ENCODE data around the gene CARD11. TPM values are rescaled to one million over a fixed set of nuclear protein-coding genes. Genes with fewer than 3 reads are reported as not detected.

Gene CARD11
- polyA plus RNA-seq, 4 donors = 0.67 to 5.4 (median 3.2) TPM

DNA sequence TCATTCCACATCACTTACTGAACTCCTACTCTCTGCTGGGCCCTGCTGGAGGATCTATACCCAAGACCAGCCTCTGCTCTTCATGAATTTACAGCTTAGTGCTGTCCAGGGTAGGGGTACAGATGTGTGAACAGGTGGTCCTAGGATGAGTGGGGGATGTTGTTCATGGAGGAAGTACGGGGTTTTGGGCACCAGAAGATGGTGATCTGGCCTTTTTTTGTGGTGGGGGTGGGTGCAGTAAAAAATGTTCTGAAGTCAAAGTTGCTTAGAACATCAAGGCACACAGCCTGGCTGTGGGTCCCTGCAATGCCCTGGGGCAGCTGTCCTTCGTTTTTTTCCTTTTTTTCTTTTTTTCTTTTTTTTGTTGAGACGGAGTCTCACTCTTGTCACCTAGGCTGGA lies 165.4 kb downstream of the CARD11 start:
- no peak for FAIRE-seq
- Histone ChIP-seq H3K9me3 (ENCODE audit: control insufficient read depth in 2 of 2, insufficient read depth in 1 of 2, low read depth in 1 of 2, low read length in 1 of 2) (no peaks in the 10 kb centered on the region), H3K27me3 (ENCODE audit: control insufficient read depth in 3 of 3, insufficient read depth in 3 of 3, low read length in 3 of 3) (peaks cover 0 to 2% (median 0%) of the 10 kb centered on the region in 3 donors), H3K4me1 (ENCODE audit: control insufficient read depth in 3 of 3, insufficient read depth in 2 of 3, low read depth in 1 of 3, low read length in 2 of 3) (no peaks in the 10 kb centered on the region), H3K27ac (ENCODE audit: low read depth in 1 of 3, low read length in 2 of 3) (no peak overlapping the region), H3K4me3 (ENCODE audit: low read depth in 1 of 3, low read length in 3 of 3) (no peak overlapping the region), H3K36me3 (ENCODE audit: control insufficient read depth in 3 of 3, insufficient read depth in 2 of 3, low read depth in 1 of 3, low read length in 3 of 3) (no peaks in the 10 kb centered on the region)
- 55 to 76% (median 65%) methylated on average over 3 of the region's 3 CpGs for WGBS, 3 donors
- DNase-seq = no peak

DNA sequence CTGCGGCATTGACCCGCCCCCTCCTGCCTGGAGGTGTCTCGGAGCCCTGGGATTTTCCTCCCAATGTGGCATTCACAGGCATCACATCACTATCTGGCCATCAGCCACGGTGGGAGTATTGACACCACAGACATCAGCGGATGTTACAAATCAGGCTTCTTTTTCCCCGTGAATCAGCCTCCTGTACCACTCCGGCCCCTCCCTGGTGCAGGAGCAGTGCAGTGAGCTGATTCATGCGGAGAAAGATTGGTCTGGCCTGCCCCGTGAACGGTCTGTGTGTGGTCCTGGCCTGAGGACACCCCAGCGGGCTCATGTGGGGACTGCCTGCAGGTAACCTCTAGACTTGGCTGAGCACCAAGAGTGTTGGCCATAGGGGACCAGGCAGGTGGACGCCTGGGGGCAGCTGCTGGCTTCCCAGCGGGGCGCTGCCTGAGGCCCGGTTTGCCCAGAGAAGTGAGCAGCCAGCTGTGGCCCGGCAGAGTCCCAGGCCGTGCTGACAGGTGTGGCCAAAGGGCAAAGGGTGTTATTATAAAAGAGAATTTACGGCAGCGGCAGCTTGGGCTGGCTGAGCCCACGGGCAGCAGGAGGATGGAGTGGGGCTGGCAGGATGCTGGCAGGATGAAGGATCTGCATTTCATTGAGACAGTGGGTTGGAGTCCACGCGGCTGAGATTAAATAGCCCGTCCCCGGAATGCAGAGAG lies 167.5 kb downstream of the CARD11 start:
- no peak for FAIRE-seq
- WGBS, 3 donors = 38 to 62% (median 53%) methylated on average over 24 of the region's 24 CpGs

GRCh38 chr7:2873686-2874551 lies 169.7 kb downstream of the CARD11 start:
- Histone ChIP-seq H3K27ac (ENCODE audit: low read depth in 1 of 3, low read length in 2 of 3) (peak overlapping the region in 1 of 3 donors; percentile 52), H3K4me1 (ENCODE audit: control insufficient read depth in 3 of 3, insufficient read depth in 2 of 3, low read depth in 1 of 3, low read length in 2 of 3) (no peaks in the 10 kb centered on the region), H3K27me3 (ENCODE audit: control insufficient read depth in 3 of 3, insufficient read depth in 3 of 3, low read length in 3 of 3) (peaks cover 0 to 2% (median 0%) of the 10 kb centered on the region in 3 donors), H3K4me3 (ENCODE audit: low read depth in 1 of 3, low read length in 3 of 3) (no peak overlapping the region), H3K9me3 (ENCODE audit: control insufficient read depth in 2 of 2, insufficient read depth in 1 of 2, low read depth in 1 of 2, low read length in 1 of 2) (no peaks in the 10 kb centered on the region), H3K36me3 (ENCODE audit: control insufficient read depth in 3 of 3, insufficient read depth in 2 of 3, low read depth in 1 of 3, low read length in 3 of 3) (no peaks in the 10 kb centered on the region)
- FAIRE-seq = no peak
- WGBS, 3 donors = 42 to 46% (median 44%) methylated on average over 7 of the region's 7 CpGs
- no peak for DNase-seq

More for the DNA sequence above, 167.5 kb downstream of the CARD11 start:
- Histone ChIP-seq H3K36me3 (ENCODE audit: control insufficient read depth in 3 of 3, insufficient read depth in 2 of 3, low read depth in 1 of 3, low read length in 3 of 3) (no peaks in the 10 kb centered on the region), H3K4me1 (ENCODE audit: control insufficient read depth in 3 of 3, insufficient read depth in 2 of 3, low read depth in 1 of 3, low read length in 2 of 3) (no peaks in the 10 kb centered on the region), H3K27me3 (ENCODE audit: control insufficient read depth in 3 of 3, insufficient read depth in 3 of 3, low read length in 3 of 3) (peaks cover 0 to 2% (median 0%) of the 10 kb centered on the region in 3 donors), H3K27ac (ENCODE audit: low read depth in 1 of 3, low read length in 2 of 3) (no peak overlapping the region), H3K4me3 (ENCODE audit: low read depth in 1 of 3, low read length in 3 of 3) (no peak overlapping the region), H3K9me3 (ENCODE audit: control insufficient read depth in 2 of 2, insufficient read depth in 1 of 2, low read depth in 1 of 2, low read length in 1 of 2) (no peaks in the 10 kb centered on the region)
- peak in 1 of 2 donors; percentile 34 for DNase-seq

DNA sequence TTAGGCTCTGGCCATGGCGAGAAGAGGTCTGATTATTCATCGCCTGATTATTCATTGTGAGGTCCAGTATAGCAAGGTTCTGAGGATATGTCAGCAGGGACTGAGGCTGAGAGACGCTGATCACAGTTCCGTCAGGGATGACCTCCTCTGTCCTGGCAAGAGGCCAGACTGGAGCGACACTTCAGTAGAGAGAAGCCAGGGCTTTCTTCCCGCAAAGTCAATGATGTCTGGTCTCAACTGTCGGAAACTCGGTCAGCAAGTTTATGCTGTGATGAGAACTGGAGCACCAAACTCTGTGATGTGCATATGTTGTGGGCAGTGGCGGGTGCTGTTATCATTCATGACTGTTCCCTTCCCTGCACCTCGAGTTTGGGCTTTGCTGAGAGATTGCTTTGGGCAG lies 170.5 kb downstream of the CARD11 start:
- no peak overlapping the region for H3K27ac ChIP-seq (ENCODE audit: low read depth in 1 of 3, low read length in 2 of 3)
- DNase-seq (no peak), FAIRE-seq (no peak)
- no peaks in the 10 kb centered on the region for H3K36me3 ChIP-seq (ENCODE audit: control insufficient read depth in 3 of 3, insufficient read depth in 2 of 3, low read depth in 1 of 3, low read length in 3 of 3)
- WGBS, 3 donors = 66 to 76% (median 71%) methylated on average over 10 of the region's 10 CpGs
- no peaks in the 10 kb centered on the region for H3K4me1 ChIP-seq (ENCODE audit: control insufficient read depth in 3 of 3, insufficient read depth in 2 of 3, low read depth in 1 of 3, low read length in 2 of 3)
- H3K27me3 ChIP-seq (ENCODE audit: control insufficient read depth in 3 of 3, insufficient read depth in 3 of 3, low read length in 3 of 3) = peaks cover 0 to 2% (median 0%) of the 10 kb centered on the region in 3 donors
- no peak overlapping the region for H3K4me3 ChIP-seq (ENCODE audit: low read depth in 1 of 3, low read length in 3 of 3)
- no peaks in the 10 kb centered on the region for H3K9me3 ChIP-seq (ENCODE audit: control insufficient read depth in 2 of 2, insufficient read depth in 1 of 2, low read depth in 1 of 2, low read length in 1 of 2)

DNA sequence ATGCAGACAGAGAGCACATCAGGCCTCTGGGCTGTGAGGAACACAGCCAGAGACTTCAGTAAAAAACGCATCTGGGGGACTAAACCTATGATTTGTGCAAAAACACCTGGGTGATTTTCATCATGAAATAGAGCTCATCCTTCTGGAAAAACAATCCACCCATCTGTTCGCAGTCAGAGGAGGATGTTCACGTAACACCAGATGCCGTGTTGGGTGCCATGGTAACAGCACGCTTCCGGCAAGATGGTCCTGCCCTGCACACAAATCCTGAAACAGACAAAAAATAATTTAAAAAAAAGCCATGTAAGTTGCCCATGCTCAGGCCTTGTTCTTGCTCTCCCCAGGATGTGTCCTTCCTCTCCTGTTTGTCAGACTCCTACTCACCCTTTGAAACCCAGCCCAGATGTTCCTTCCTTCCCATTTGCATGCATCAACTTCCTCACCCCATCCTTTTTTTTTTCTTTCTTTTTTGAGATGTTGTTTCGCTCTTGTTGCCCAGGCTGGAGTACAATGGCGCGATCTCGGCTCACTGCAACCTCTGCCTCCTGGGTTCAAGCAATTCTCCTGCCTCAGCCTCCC lies 171.3 kb downstream of the CARD11 start:
- no peaks in the 10 kb centered on the region for H3K36me3 ChIP-seq (ENCODE audit: control insufficient read depth in 3 of 3, insufficient read depth in 2 of 3, low read depth in 1 of 3, low read length in 3 of 3)
- WGBS, 3 donors = 89 to 95% (median 95%) methylated on average over 10 of the region's 10 CpGs
- DNase-seq = no peak
- H3K27me3 ChIP-seq (ENCODE audit: control insufficient read depth in 3 of 3, insufficient read depth in 3 of 3, low read length in 3 of 3) = peaks cover 0 to 2% (median 0%) of the 10 kb centered on the region in 3 donors
- no peaks in the 10 kb centered on the region for H3K4me1 ChIP-seq (ENCODE audit: control insufficient read depth in 3 of 3, insufficient read depth in 2 of 3, low read depth in 1 of 3, low read length in 2 of 3)
- H3K27ac ChIP-seq (ENCODE audit: low read depth in 1 of 3, low read length in 2 of 3) = no peak overlapping the region
- no peak for FAIRE-seq
- no peak overlapping the region for H3K4me3 ChIP-seq (ENCODE audit: low read depth in 1 of 3, low read length in 3 of 3)
- no peaks in the 10 kb centered on the region for H3K9me3 ChIP-seq (ENCODE audit: control insufficient read depth in 2 of 2, insufficient read depth in 1 of 2, low read depth in 1 of 2, low read length in 1 of 2)

- peak; percentile 44 to 46 for DNase-seq
- Histone ChIP-seq H3K27ac (ENCODE audit: low read depth in 1 of 3, low read length in 2 of 3) (peak overlapping the region in 1 of 3 donors; percentile 5), H3K4me1 (ENCODE audit: control insufficient read depth in 3 of 3, insufficient read depth in 2 of 3, low read depth in 1 of 3, low read length in 2 of 3) (no peaks in the 10 kb centered on the region), H3K9me3 (ENCODE audit: control insufficient read depth in 2 of 2, insufficient read depth in 1 of 2, low read depth in 1 of 2, low read length in 1 of 2) (no peaks in the 10 kb centered on the region), H3K27me3 (ENCODE audit: control insufficient read depth in 3 of 3, insufficient read depth in 3 of 3, low read length in 3 of 3) (peaks cover 0 to 2% (median 0%) of the 10 kb centered on the region in 3 donors), H3K4me3 (ENCODE audit: low read depth in 1 of 3, low read length in 3 of 3) (no peak overlapping the region), H3K36me3 (ENCODE audit: control insufficient read depth in 3 of 3, insufficient read depth in 2 of 3, low read depth in 1 of 3, low read length in 3 of 3) (no peaks in the 10 kb centered on the region)
- WGBS, 3 donors = 13 to 19% (median 16%) methylated on average over 10 of the region's 10 CpGs
- no peak for FAIRE-seq
These were observed 173.2 kb downstream of the CARD11 start for GRCh38 chr7:2870471-2870931.

DNA sequence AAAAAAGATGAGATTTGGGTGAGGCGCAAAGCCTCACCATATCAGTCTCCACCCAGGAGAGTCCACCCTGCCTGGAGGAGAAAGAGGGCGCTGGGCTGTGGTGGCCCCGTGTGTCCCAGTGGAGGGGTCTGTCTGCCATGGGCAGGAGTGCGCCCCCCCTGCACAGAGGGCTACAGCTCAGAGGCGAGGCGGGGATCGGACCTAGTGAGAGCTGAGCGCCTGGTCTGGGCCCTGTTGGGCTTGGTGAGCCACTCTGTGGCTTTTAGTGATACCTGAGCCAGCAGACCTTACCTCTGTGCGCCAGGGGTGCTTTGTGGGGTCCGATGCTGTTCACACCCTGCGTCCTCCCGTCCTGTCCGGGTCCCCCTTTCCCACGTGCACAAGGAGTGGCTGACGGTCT lies 173.7 kb downstream of the CARD11 start:
- FAIRE-seq (no peak), DNase-seq (no peak)
- H3K4me1 ChIP-seq (ENCODE audit: control insufficient read depth in 3 of 3, insufficient read depth in 2 of 3, low read depth in 1 of 3, low read length in 2 of 3) = no peaks in the 10 kb centered on the region
- no peaks in the 10 kb centered on the region for H3K36me3 ChIP-seq (ENCODE audit: control insufficient read depth in 3 of 3, insufficient read depth in 2 of 3, low read depth in 1 of 3, low read length in 3 of 3)
- peak overlapping the region in 1 of 3 donors; percentile 5 for H3K27ac ChIP-seq (ENCODE audit: low read depth in 1 of 3, low read length in 2 of 3)
- no peaks in the 10 kb centered on the region for H3K9me3 ChIP-seq (ENCODE audit: control insufficient read depth in 2 of 2, insufficient read depth in 1 of 2, low read depth in 1 of 2, low read length in 1 of 2)
- no peak overlapping the region for H3K4me3 ChIP-seq (ENCODE audit: low read depth in 1 of 3, low read length in 3 of 3)
- H3K27me3 ChIP-seq (ENCODE audit: control insufficient read depth in 3 of 3, insufficient read depth in 3 of 3, low read length in 3 of 3) = no peaks in the 10 kb centered on the region
- WGBS, 3 donors = 82 to 88% (median 87%) methylated on average over 11 to 15 of the region's 15 CpGs

DNA sequence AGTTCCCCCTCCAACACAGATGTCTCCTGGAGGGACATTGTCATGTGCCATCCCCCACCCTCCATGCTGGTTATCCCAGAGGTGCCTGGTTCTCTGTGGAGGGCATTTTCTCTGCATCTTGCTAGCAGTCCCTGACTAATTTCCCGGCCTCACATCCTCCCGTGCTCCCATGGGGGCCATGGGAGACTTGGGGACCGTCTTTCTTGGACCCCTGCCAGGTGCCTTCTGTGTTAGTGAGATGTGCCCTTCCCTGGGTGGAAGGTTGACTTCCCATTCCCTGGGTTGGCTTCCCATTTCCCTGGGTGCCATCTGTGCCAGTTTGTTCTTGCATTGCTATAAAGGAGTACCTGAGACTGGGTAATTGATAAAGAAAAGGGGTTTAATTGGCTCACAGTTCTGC lies 177.1 kb downstream of the CARD11 start:
- no peak overlapping the region for H3K4me3 ChIP-seq (ENCODE audit: low read depth in 1 of 3, low read length in 3 of 3)
- no peaks in the 10 kb centered on the region for H3K9me3 ChIP-seq (ENCODE audit: control insufficient read depth in 2 of 2, insufficient read depth in 1 of 2, low read depth in 1 of 2, low read length in 1 of 2)
- no peaks in the 10 kb centered on the region for H3K27me3 ChIP-seq (ENCODE audit: control insufficient read depth in 3 of 3, insufficient read depth in 3 of 3, low read length in 3 of 3)
- H3K27ac ChIP-seq (ENCODE audit: low read depth in 1 of 3, low read length in 2 of 3) = no peak overlapping the region
- FAIRE-seq = no peak
- peaks cover 0 to 11% (median 5%) of the 10 kb centered on the region in 3 donors for H3K4me1 ChIP-seq (ENCODE audit: control insufficient read depth in 3 of 3, insufficient read depth in 2 of 3, low read depth in 1 of 3, low read length in 2 of 3)
- DNase-seq = no peak
- H3K36me3 ChIP-seq (ENCODE audit: control insufficient read depth in 3 of 3, insufficient read depth in 2 of 3, low read depth in 1 of 3, low read length in 3 of 3) = no peaks in the 10 kb centered on the region
- WGBS, 3 donors = 15 to 41% (median 36%) methylated on average over 3 of the region's 3 CpGs

Data from small intestine (tissue), 7 donors.